HEK293 (cell line): ENCODE measurements around the gene ASB10.
A peak's percentile ranks its signal among the peaks of the same experiment; 100 is the strongest.

Source experiments
- BCL11A ChIP-seq: fragments of 450-650 bp; formaldehyde crosslinking; IDR thresholded peaks from 2 replicates; pipeline ENCODE4 v1.5.1; 2016; ENCODE audit warnings: low read depth, missing biosample characterization, missing genetic modification characterization
- KLF16 ChIP-seq: fragments of 450-650 bp; formaldehyde crosslinking; IDR thresholded peaks from 2 replicates; pipeline ENCODE4 v1.5.1; 2017; ENCODE audit warnings: missing biosample characterization, missing genetic modification characterization
- PRDM4 ChIP-seq: fragments of 450-650 bp; formaldehyde crosslinking; IDR thresholded peaks from 2 replicates; pipeline ENCODE4 v1.5.1; 2017; ENCODE audit warnings: missing biosample characterization, missing genetic modification characterization
- REST ChIP-seq: fragments of 450-650 bp; formaldehyde crosslinking; IDR thresholded peaks from 2 replicates; pipeline ENCODE4 v1.5.1; 2016; ENCODE audit warnings: missing biosample characterization, missing genetic modification characterization
- SETDB1 ChIP-seq: IDR thresholded peaks from one replicate; pipeline ENCODE4 v1.6.1; 2017; ENCODE audit warnings: mild to moderate bottlenecking, low read length, moderate library complexity, mixed read lengths; ENCODE audit not compliant: insufficient read length
- SP2 ChIP-seq: fragments of 450-650 bp; formaldehyde crosslinking; IDR thresholded peaks from 2 replicates; pipeline ENCODE4 v1.5.1; 2016; ENCODE audit warnings: missing biosample characterization, missing genetic modification characterization
- SP3 ChIP-seq: fragments of 450-650 bp; formaldehyde crosslinking; IDR thresholded peaks from 2 replicates; pipeline ENCODE4 v1.5.1; 2016; ENCODE audit warnings: missing biosample characterization, missing genetic modification characterization
- ZBTB8A ChIP-seq: fragments of 450-650 bp; formaldehyde crosslinking; IDR thresholded peaks from 2 replicates; pipeline ENCODE4 v1.5.1; 2016; ENCODE audit warnings: missing biosample characterization, missing genetic modification characterization
- ZEB2 ChIP-seq: fragments of 450-650 bp; formaldehyde crosslinking; IDR thresholded peaks from 2 replicates; pipeline ENCODE4 v1.5.1; 2016; ENCODE audit warnings: missing biosample characterization, missing genetic modification characterization
- ZFP3 ChIP-seq: fragments of 450-650 bp; formaldehyde crosslinking; IDR thresholded peaks from 2 replicates; pipeline ENCODE4 v1.5.1; 2016; ENCODE audit warnings: low read depth, missing biosample characterization, missing genetic modification characterization
- ZIC2 ChIP-seq: fragments of 450-650 bp; formaldehyde crosslinking; IDR thresholded peaks from 2 replicates; pipeline ENCODE4 v1.5.1; 2016; ENCODE audit warnings: missing biosample characterization, missing genetic modification characterization
- ZNF18 ChIP-seq: fragments of 450-650 bp; formaldehyde crosslinking; IDR thresholded peaks from 2 replicates; pipeline ENCODE4 v1.5.1; 2016; ENCODE audit warnings: missing biosample characterization, missing genetic modification characterization
- ZNF280D ChIP-seq: fragments of 450-650 bp; formaldehyde crosslinking; IDR thresholded peaks from 2 replicates; pipeline ENCODE4 v1.5.1; 2016; ENCODE audit warnings: missing biosample characterization, missing genetic modification characterization
- ZNF561 ChIP-seq: fragments of 450-650 bp; IDR thresholded peaks from 2 replicates; pipeline ENCODE4 v1.5.1; 2018; ENCODE audit warnings: missing biosample characterization, missing genetic modification characterization, borderline replicate concordance
- ZNF621 ChIP-seq: fragments of 450-650 bp; formaldehyde crosslinking; IDR thresholded peaks from 2 replicates; pipeline ENCODE4 v1.5.1; 2017; ENCODE audit warnings: missing biosample characterization, missing genetic modification characterization
- ZNF629 ChIP-seq: fragments of 450-650 bp; formaldehyde crosslinking; IDR thresholded peaks from 2 replicates; pipeline ENCODE4 v1.5.1; 2017; ENCODE audit warnings: missing biosample characterization, missing genetic modification characterization
- ZNF658 ChIP-seq: fragments of 450-650 bp; formaldehyde crosslinking; IDR thresholded peaks from 2 replicates; pipeline ENCODE4; 2016; ENCODE audit warnings: missing biosample characterization, missing genetic modification characterization
- ZNF692 ChIP-seq: fragments of 450-650 bp; formaldehyde crosslinking; IDR thresholded peaks from 2 replicates; pipeline ENCODE4 v1.5.1; 2016; ENCODE audit warnings: missing biosample characterization, missing genetic modification characterization
- ZSCAN4 ChIP-seq: fragments of 450-650 bp; formaldehyde crosslinking; IDR thresholded peaks from 2 replicates; pipeline ENCODE4 v1.5.1; 2017; ENCODE audit warnings: missing biosample characterization, missing genetic modification characterization
- ZXDB ChIP-seq: fragments of 450-650 bp; formaldehyde crosslinking; IDR thresholded peaks from 2 replicates; pipeline ENCODE4 v1.5.1; 2016; ENCODE audit warnings: missing biosample characterization, missing genetic modification characterization

Gene ASB10

GRCh38 chr7:151226875-151227782 lies 40.1 kb upstream of the ASB10 start, which contains the start of gene ABCF2 (continued):
- TF ChIP-seq ZNF280D (tag by site-specific recombination): no peak
- no peak; the same call in 1 of the 2 replicates for TF ChIP-seq ZSCAN4 (tag by site-specific recombination)
- peak; percentile 72 for TF ChIP-seq ZIC2 (tag by site-specific recombination)
- no peak for TF ChIP-seq ZNF18
- TF ChIP-seq SETDB1: no peak
- TF ChIP-seq REST (tag by site-specific recombination): 0 out of 2 replicates have a peak, but pooled peaks have one; percentile 24
- peak; percentile 62; the same call in 1 of the 2 replicates for TF ChIP-seq ZFP3 (tag by site-specific recombination)
- peak; percentile 80 for TF ChIP-seq ZNF629 (tag by site-specific recombination)
- TF ChIP-seq SP3 (tag by site-specific recombination): peak; percentile 97
- peak; percentile 58 for TF ChIP-seq ZNF692 (tag by site-specific recombination)
- peak; percentile 94 for TF ChIP-seq SP2 (tag by site-specific recombination)
- TF ChIP-seq ZBTB8A (tag by site-specific recombination): peak; percentile 92
- peak; percentile 92 for TF ChIP-seq ZXDB (tag by site-specific recombination)
- peak; percentile 94 for TF ChIP-seq PRDM4 (tag by site-specific recombination)
- TF ChIP-seq BCL11A (tag by site-specific recombination): no peak
- TF ChIP-seq ZNF658 (tag by site-specific recombination): no peak
- 0 out of 2 replicates have a peak, but pooled peaks have one; percentile 11 for TF ChIP-seq ZNF561 (tag by site-specific recombination)
- TF ChIP-seq KLF16: peak; percentile 48; the same call in 1 of the 2 replicates
- TF ChIP-seq ZNF621 (tag by site-specific recombination): no peak
- peak; percentile 48; the same call in 1 of the 2 replicates for TF ChIP-seq ZEB2
